HG03354 (cell line): ENCODE measurements around the gene KRT78.

Experiments
- ATAC-seq: cut with Tn5 transposase; IDR thresholded peaks from one replicate; pipeline ENCODE4 v1.9.1; 2021; ENCODE audit warnings: mild to moderate bottlenecking; ENCODE audit not compliant: unreplicated experiment, poor library complexity, severe bottlenecking

Gene KRT78

DNA sequence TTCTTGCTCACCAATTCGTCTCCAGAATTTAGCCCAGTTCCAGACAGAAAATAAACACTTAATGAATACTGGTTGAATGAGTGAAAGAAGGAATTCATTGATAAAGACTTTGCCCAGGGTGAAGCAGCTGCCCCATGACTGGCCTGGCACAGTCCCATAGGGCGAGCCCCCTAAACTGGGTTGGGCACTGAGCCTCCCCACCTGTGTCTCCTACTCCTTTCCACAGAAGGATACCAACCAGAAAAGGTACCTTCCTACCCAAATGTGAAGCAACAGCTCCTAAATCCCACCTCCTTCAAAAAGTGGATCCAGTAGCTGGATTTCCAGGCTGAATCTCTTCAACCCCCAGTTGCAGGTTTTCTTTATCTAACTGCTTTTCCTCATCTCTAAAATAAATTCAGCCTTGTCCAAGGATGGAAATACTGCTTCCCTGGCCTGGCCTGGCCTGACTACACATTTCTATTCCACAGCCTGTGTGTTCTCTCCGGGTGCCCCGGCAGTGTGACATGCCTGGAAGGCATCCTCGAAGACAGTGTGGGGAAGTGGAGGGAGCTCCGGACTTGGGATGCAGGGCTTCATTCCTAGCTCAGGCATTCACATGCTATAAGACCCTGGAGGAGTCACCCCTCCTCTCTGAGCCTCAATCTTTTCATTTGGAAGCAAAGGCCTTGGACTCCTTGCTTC, 60.5 kb downstream of the KRT78 start:
- no peak for ATAC-seq
